ENCODE measurements around the gene SFT2D3. TPM values are rescaled to one million over a fixed set of nuclear protein-coding genes. Genes with fewer than 3 reads are reported as not detected.

The SFT2D3 gene
- total RNA-seq, 3 donors from 2014 or later (not counting 1 experiment from before 2014, with no cell fraction given): 5.5 to 6.6 (median 6.4) TPM

GRCh38 chr2:127658146-127658545 lies 43.2 kb upstream of the SFT2D3 start:
- Mint-ChIP-seq H3K4me1 (peaks cover 0 to 3% of the 10 kb centered on the region in 2 donors), H3K27ac (no peak overlapping the region), H3K9me3 (no peaks in the 10 kb centered on the region), H3K36me3 (no peaks in the 10 kb centered on the region), H3K27me3 (ENCODE audit: low read depth in 2 of 2) (peaks cover 2 to 5% of the 10 kb centered on the region in 2 donors), H3K4me3 (no peak overlapping the region)
- H3K27ac ChIP-seq (ENCODE audit: low read length): no peak overlapping the region
- TF ChIP-seq CTCF (IDR thresholded peaks at IDR 0.05): no peak
- H3K36me3 ChIP-seq (ENCODE audit: control insufficient read depth, insufficient read depth, low read length): no peaks in the 10 kb centered on the region
- intact Hi-C loops (cut with micrococcal nuclease): no loop called here
- ATAC-seq (no peak), DNase-seq (no peak)
- H3K4me3 ChIP-seq (ENCODE audit: low read length): no peak overlapping the region
- WGBS (ENCODE audit: insufficient coverage): 86% methylated on average over 4 of the region's 6 CpGs
- H3K9me3 ChIP-seq (ENCODE audit: control insufficient read depth, insufficient read depth, low read length): no peaks in the 10 kb centered on the region
- peaks cover 1% of the 10 kb centered on the region for H3K27me3 ChIP-seq (ENCODE audit: control insufficient read depth, insufficient read depth, low read length)
- no peaks in the 10 kb centered on the region for H3K4me1 ChIP-seq (ENCODE audit: control insufficient read depth, insufficient read depth, low read length)

- Histone ChIP-seq H3K4me3 (ENCODE audit: low read length) (no peak overlapping the region), H3K9me3 (ENCODE audit: control insufficient read depth, insufficient read depth, low read length) (no peaks in the 10 kb centered on the region), H3K4me1 (ENCODE audit: control insufficient read depth, insufficient read depth, low read length) (no peaks in the 10 kb centered on the region), H3K36me3 (ENCODE audit: control insufficient read depth, insufficient read depth, low read length) (no peaks in the 10 kb centered on the region), H3K27me3 (ENCODE audit: control insufficient read depth, insufficient read depth, low read length) (peaks cover 6% of the 10 kb centered on the region), H3K27ac (ENCODE audit: low read length) (no peak overlapping the region)
- WGBS (ENCODE audit: insufficient coverage): 93% methylated on average over 20 of the region's 20 CpGs
- TF ChIP-seq CTCF (IDR thresholded peaks at IDR 0.05): no peak
- intact Hi-C loops (cut with micrococcal nuclease): no loop called here
- Mint-ChIP-seq H3K27ac (no peak overlapping the region), H3K9me3 (no peaks in the 10 kb centered on the region), H3K4me3 (no peak overlapping the region), H3K27me3 (ENCODE audit: low read depth in 2 of 2) (peaks cover 9 to 12% of the 10 kb centered on the region in 2 donors), H3K4me1 (peaks cover 0 to 7% of the 10 kb centered on the region in 2 donors), H3K36me3 (no peaks in the 10 kb centered on the region)
- ATAC-seq (no peak), DNase-seq (no peak)
Observed at GRCh38 chr2:127658641-127659407, 42.5 kb upstream of the SFT2D3 start.

- H3K27me3 Mint-ChIP-seq (ENCODE audit: low read depth in 2 of 2): peaks cover 11 to 13% of the 10 kb centered on the region in 2 donors
- Histone ChIP-seq H3K9me3 (ENCODE audit: control insufficient read depth, insufficient read depth, low read length) (no peaks in the 10 kb centered on the region), H3K36me3 (ENCODE audit: control insufficient read depth, insufficient read depth, low read length) (no peaks in the 10 kb centered on the region), H3K27ac (ENCODE audit: low read length) (no peak overlapping the region), H3K27me3 (ENCODE audit: control insufficient read depth, insufficient read depth, low read length) (peaks cover 7% of the 10 kb centered on the region), H3K4me1 (ENCODE audit: control insufficient read depth, insufficient read depth, low read length) (no peaks in the 10 kb centered on the region), H3K4me3 (ENCODE audit: low read length) (no peak overlapping the region)
- TF ChIP-seq CTCF (IDR thresholded peaks at IDR 0.05): no peak
- no peaks in the 10 kb centered on the region for H3K36me3 Mint-ChIP-seq
- ATAC-seq: no peak
- no peaks in the 10 kb centered on the region for H3K9me3 Mint-ChIP-seq
- no peak overlapping the region for H3K27ac Mint-ChIP-seq
- 73% methylated on average over 14 of the region's 14 CpGs for WGBS (ENCODE audit: insufficient coverage)
- no peak overlapping the region for H3K4me3 Mint-ChIP-seq
- DNase-seq: no peak
- intact Hi-C loops (cut with micrococcal nuclease): no loop called here
- H3K4me1 Mint-ChIP-seq: peaks cover 0 to 7% of the 10 kb centered on the region in 2 donors
Observed at GRCh38 chr2:127659408-127660290, 41.6 kb upstream of the SFT2D3 start.
